ENCODE data around the gene TMTC1.

TMTC1 gene

GRCh38 chr12:29593001-29593400 is 190.7 kb downstream of the TMTC1 start:
- no peak overlapping the region for H3K4me3 ChIP-seq (ENCODE audit: low read depth, low read length, poor library complexity, severe bottlenecking)
- H3K27ac ChIP-seq (ENCODE audit: low read depth, low read length, poor library complexity, severe bottlenecking): no peak overlapping the region
- H3K4me2 ChIP-seq (ENCODE audit: low read length): no peak overlapping the region
- H3K4me1 ChIP-seq (ENCODE audit: insufficient read depth, low read length, severe bottlenecking): no peaks in the 10 kb centered on the region
- no peaks in the 10 kb centered on the region for H3F3A ChIP-seq (ENCODE audit: insufficient read depth, low read length)
- TF ChIP-seq, protein P1, sequence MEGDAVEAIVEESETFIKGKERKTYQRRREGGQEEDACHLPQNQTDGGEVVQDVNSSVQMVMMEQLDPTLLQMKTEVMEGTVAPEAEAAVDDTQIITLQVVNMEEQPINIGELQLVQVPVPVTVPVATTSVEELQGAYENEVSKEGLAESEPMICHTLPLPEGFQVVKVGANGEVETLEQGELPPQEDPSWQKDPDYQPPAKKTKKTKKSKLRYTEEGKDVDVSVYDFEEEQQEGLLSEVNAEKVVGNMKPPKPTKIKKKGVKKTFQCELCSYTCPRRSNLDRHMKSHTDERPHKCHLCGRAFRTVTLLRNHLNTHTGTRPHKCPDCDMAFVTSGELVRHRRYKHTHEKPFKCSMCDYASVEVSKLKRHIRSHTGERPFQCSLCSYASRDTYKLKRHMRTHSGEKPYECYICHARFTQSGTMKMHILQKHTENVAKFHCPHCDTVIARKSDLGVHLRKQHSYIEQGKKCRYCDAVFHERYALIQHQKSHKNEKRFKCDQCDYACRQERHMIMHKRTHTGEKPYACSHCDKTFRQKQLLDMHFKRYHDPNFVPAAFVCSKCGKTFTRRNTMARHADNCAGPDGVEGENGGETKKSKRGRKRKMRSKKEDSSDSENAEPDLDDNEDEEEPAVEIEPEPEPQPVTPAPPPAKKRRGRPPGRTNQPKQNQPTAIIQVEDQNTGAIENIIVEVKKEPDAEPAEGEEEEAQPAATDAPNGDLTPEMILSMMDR (IDR thresholded peaks at IDR 0.05; ENCODE audit: low read length): no peak
- H4K20me1 ChIP-seq (ENCODE audit: insufficient read depth, low read length): no peaks in the 10 kb centered on the region
- H3K9me3 ChIP-seq (ENCODE audit: low read length): no peaks in the 10 kb centered on the region
- no peak overlapping the region for H2AFZ ChIP-seq (ENCODE audit: low read length)
- H3K27me3 ChIP-seq (ENCODE audit: insufficient read depth, low read length): no peaks in the 10 kb centered on the region
- no peaks in the 10 kb centered on the region for H3K36me3 ChIP-seq (ENCODE audit: insufficient read depth, low read length)
- H3K9ac ChIP-seq (ENCODE audit: low read length): no peak overlapping the region
- H3K79me2 ChIP-seq (ENCODE audit: insufficient read depth, low read length): no peaks in the 10 kb centered on the region
- no peaks in the 10 kb centered on the region for H3K9me2 ChIP-seq (ENCODE audit: low read depth, low read length)

DNA sequence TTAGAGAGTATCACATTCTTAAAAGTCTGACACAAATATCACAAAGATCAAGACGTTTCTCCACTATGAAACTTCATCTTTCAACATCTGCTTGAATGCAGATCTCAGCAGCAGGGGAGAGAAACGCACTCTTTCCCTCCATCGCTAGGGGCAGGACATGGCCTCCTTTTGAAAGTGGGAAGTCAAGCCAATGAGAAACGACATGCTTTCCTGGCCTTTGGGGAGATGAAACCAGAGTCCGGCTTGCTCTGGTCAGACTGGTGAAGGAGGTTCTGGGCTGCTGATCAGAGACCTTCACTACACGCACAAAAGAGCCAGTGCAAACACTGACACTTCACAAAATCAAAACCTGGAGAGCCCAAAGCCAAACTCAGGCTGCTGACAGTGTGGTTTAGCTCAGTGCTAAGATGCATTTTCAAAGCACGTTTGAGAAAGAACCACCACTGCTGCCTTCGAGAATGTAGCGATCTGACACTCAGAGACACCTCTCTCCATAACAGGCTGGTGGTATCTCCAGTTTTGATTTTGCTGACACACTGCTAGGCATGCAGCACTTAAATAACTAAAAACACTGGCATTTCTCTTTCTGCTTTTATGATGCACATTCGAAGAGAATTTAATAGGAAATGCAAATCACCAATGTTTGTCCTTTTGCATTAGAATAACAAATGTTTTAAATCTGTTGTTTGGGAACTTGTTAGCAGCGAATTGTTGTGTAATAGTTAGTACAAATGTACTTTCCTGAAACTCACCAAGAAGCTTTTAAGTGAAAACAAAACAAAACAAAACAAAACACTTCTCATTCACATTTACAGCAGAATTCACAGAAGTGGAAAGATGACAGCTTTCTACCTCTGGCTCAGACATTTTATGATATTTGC is 192.4 kb downstream of the TMTC1 start:
- H3K9me3 ChIP-seq (ENCODE audit: low read length): no peaks in the 10 kb centered on the region
- TF ChIP-seq EZH2 (IDR thresholded peaks at IDR 0.05; ENCODE audit: borderline replicate concordance, low read length): no peak
- TF ChIP-seq, protein P1 (IDR thresholded peaks at IDR 0.05; ENCODE audit: low read length): no peak
- H2AFZ ChIP-seq (ENCODE audit: low read length): no peak overlapping the region
- H3F3A ChIP-seq (ENCODE audit: insufficient read depth, low read length): no peaks in the 10 kb centered on the region
- no peaks in the 10 kb centered on the region for H3K27me3 ChIP-seq (ENCODE audit: insufficient read depth, low read length)
- no peak overlapping the region for H3K27ac ChIP-seq (ENCODE audit: low read depth, low read length, poor library complexity, severe bottlenecking)
- no peak overlapping the region for H3K4me3 ChIP-seq (ENCODE audit: low read depth, low read length, poor library complexity, severe bottlenecking)
- H4K20me1 ChIP-seq (ENCODE audit: insufficient read depth, low read length): no peaks in the 10 kb centered on the region
- H3K79me2 ChIP-seq (ENCODE audit: insufficient read depth, low read length): no peaks in the 10 kb centered on the region
- no peaks in the 10 kb centered on the region for H3K9me2 ChIP-seq (ENCODE audit: low read depth, low read length)
- H3K4me1 ChIP-seq (ENCODE audit: insufficient read depth, low read length, severe bottlenecking): no peaks in the 10 kb centered on the region
- no peak overlapping the region for H3K4me2 ChIP-seq (ENCODE audit: low read length)
- no peaks in the 10 kb centered on the region for H3K36me3 ChIP-seq (ENCODE audit: insufficient read depth, low read length)
- no peak overlapping the region for H3K9ac ChIP-seq (ENCODE audit: low read length)

DNA sequence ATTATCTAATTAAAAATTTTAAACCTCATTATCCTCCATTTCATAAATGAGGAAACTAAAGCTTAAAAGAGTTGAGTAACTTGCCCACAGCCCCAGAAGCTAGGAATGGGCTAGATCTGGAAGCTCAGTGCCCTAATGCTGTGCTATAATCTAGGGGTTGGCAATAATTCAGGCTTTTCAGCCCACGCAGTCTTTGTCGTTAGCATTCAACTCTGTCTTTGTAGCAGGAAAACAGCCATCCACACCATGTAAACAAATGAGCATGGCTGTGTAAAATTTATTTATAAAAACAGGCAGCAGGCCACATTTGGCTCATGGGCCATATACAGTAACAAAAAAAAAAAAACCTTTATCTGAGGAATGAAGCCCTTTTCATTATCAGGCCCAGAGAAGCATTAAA is 193.9 kb downstream of the TMTC1 start:
- H3K4me1 ChIP-seq (ENCODE audit: insufficient read depth, low read length, severe bottlenecking): no peaks in the 10 kb centered on the region
- no peaks in the 10 kb centered on the region for H4K20me1 ChIP-seq (ENCODE audit: insufficient read depth, low read length)
- no peaks in the 10 kb centered on the region for H3K36me3 ChIP-seq (ENCODE audit: insufficient read depth, low read length)
- H3K4me2 ChIP-seq (ENCODE audit: low read length): no peak overlapping the region
- no peaks in the 10 kb centered on the region for H3K9me3 ChIP-seq (ENCODE audit: low read length)
- H3K27me3 ChIP-seq (ENCODE audit: insufficient read depth, low read length): no peaks in the 10 kb centered on the region
- no peak overlapping the region for H3K4me3 ChIP-seq (ENCODE audit: low read depth, low read length, poor library complexity, severe bottlenecking)
- H2AFZ ChIP-seq (ENCODE audit: low read length): no peak overlapping the region
- H3K9me2 ChIP-seq (ENCODE audit: low read depth, low read length): no peaks in the 10 kb centered on the region
- H3K9ac ChIP-seq (ENCODE audit: low read length): no peak overlapping the region
- TF ChIP-seq, protein P1 (IDR thresholded peaks at IDR 0.05; ENCODE audit: low read length): no peak
- no peak for TF ChIP-seq EZH2 (IDR thresholded peaks at IDR 0.05; ENCODE audit: borderline replicate concordance, low read length)
- H3K27ac ChIP-seq (ENCODE audit: low read depth, low read length, poor library complexity, severe bottlenecking): no peak overlapping the region
- no peaks in the 10 kb centered on the region for H3K79me2 ChIP-seq (ENCODE audit: insufficient read depth, low read length)
- no peaks in the 10 kb centered on the region for H3F3A ChIP-seq (ENCODE audit: insufficient read depth, low read length)

Measured in OCI-LY1 (cell line).